GM04503 (cell line): ENCODE measurements around the gene ZNF808.
"Not testable (repeated sequence)": the region's sequence is repeated elsewhere in the genome, so short reads cannot be mapped to it uniquely, and the experiment has no call there.

ENCODE experiments used
- DNase-seq: peaks from one replicate; pipeline ENCODE4 v3.0.0-alpha.2; 2012; ENCODE audit warnings: low read depth

ZNF808 gene

GRCh38 chr19:52535771-52536447 lies 8.4 kb downstream of the ZNF808 start:
- peak; percentile 21 for DNase-seq

- no peak for DNase-seq
These were observed 9.0 kb downstream of the ZNF808 start for GRCh38 chr19:52536448-52536800.

- not testable (repeated sequence) for DNase-seq
These were observed 11.3 kb downstream of the ZNF808 start for GRCh38 chr19:52538815-52539214.

GRCh38 chr19:52541176-52541575 lies 13.7 kb downstream of the ZNF808 start:
- DNase-seq, result not testable (repeated sequence)

- no peak for DNase-seq
These were observed 14.1 kb downstream of the ZNF808 start for GRCh38 chr19:52541608-52542007.

- not testable (repeated sequence) for DNase-seq
These were observed 15.1 kb downstream of the ZNF808 start for GRCh38 chr19:52542541-52542940.

- no peak for DNase-seq
These were observed 15.7 kb downstream of the ZNF808 start for GRCh38 chr19:52542984-52543664.

- DNase-seq, result no peak
These were observed 26.9 kb downstream of the ZNF808 start for GRCh38 chr19:52554216-52554971.

- no peak for DNase-seq
These were observed 29.9 kb downstream of the ZNF808 start for GRCh38 chr19:52557231-52557995.

GRCh38 chr19:52558732-52559445 lies 31.4 kb downstream of the ZNF808 start:
- not testable (repeated sequence) for DNase-seq

- not testable (repeated sequence) for DNase-seq
These were observed 34.1 kb downstream of the ZNF808 start for GRCh38 chr19:52561611-52562010.

GRCh38 chr19:52566121-52566520 lies 38.7 kb downstream of the ZNF808 start:
- DNase-seq, result no peak

GRCh38 chr19:52566588-52566987 lies 39.1 kb downstream of the ZNF808 start:
- DNase-seq, result no peak

- DNase-seq, result no peak
These were observed 40.5 kb downstream of the ZNF808 start for GRCh38 chr19:52567921-52568320.

- not testable (repeated sequence) for DNase-seq
These were observed 42.2 kb downstream of the ZNF808 start for GRCh38 chr19:52569638-52569999.

- DNase-seq, result peak; percentile 50
These were observed 42.8 kb downstream of the ZNF808 start, which contains the start of gene ZNF701 for GRCh38 chr19:52570000-52570861. Gene ZNF701 (plus strand): TSS chr19:52570287. CDS start chr19:52574148, 3,861 bp downstream.

GRCh38 chr19:52584736-52585440 lies 57.4 kb downstream of the ZNF808 start:
- DNase-seq, result no peak

- DNase-seq, result no peak
These were observed 58.1 kb downstream of the ZNF808 start for GRCh38 chr19:52585604-52586003.

GRCh38 chr19:52590728-52591127 lies 63.3 kb downstream of the ZNF808 start:
- no peak for DNase-seq

GRCh38 chr19:52592301-52592700 lies 64.8 kb downstream of the ZNF808 start:
- DNase-seq, result no peak
